Activated CD4-positive, alpha-beta T cell treated with anti-CD3 and anti-CD28 coated beads for 48 hours (primary cell): ENCODE measurements around the gene EYA3.

Experiments
- DNase-seq: peaks from one replicate; pipeline ENCODE4 v3.0.0-alpha.2; 2020

Gene EYA3

GRCh38 chr1:28088168-28088961, at the start of gene EYA3:
Gene EYA3, minus strand, starts transcription at chr1:28088610. Its CDS starts 30,584 bp downstream, at chr1:28058026.
- peak; percentile 99 for DNase-seq

GRCh38 chr1:28136922-28137613, 48.7 kb upstream of the EYA3 start:
- DNase-seq = no peak

GRCh38 chr1:28136169-28136921, 47.9 kb upstream of the EYA3 start:
- DNase-seq = no peak

- DNase-seq = no peak
Observed at GRCh38 chr1:28135371-28136168, 47.2 kb upstream of the EYA3 start.

- DNase-seq = no peak
Observed at GRCh38 chr1:28134651-28135207, 46.3 kb upstream of the EYA3 start.

- DNase-seq = no peak
Observed at GRCh38 chr1:28132171-28133167, 44.1 kb upstream of the EYA3 start.

GRCh38 chr1:28130901-28131300, 42.5 kb upstream of the EYA3 start:
- no peak for DNase-seq

GRCh38 chr1:28129150-28129549, 40.7 kb upstream of the EYA3 start:
- no peak for DNase-seq

- no peak for DNase-seq
Observed at GRCh38 chr1:28127617-28128257, 39.3 kb upstream of the EYA3 start.

GRCh38 chr1:28126783-28127490, 38.5 kb upstream of the EYA3 start:
- no peak for DNase-seq

- DNase-seq = no peak
Observed at GRCh38 chr1:28126212-28126611, 37.8 kb upstream of the EYA3 start.

- DNase-seq = no peak
Observed at GRCh38 chr1:28123461-28123961, 35.1 kb upstream of the EYA3 start.

GRCh38 chr1:28122183-28122582, 33.8 kb upstream of the EYA3 start:
- DNase-seq = no peak

GRCh38 chr1:28119556-28119955, 31.1 kb upstream of the EYA3 start:
- DNase-seq = no peak

- no peak for DNase-seq
Observed at GRCh38 chr1:28118640-28119307, 30.4 kb upstream of the EYA3 start.

GRCh38 chr1:28115267-28115666, 26.9 kb upstream of the EYA3 start:
- peak; percentile 64 for DNase-seq

- DNase-seq = no peak
Observed at GRCh38 chr1:28114844-28115243, 26.4 kb upstream of the EYA3 start.

GRCh38 chr1:28113242-28113572, 24.8 kb upstream of the EYA3 start:
- no peak for DNase-seq
